Measurements from ENCODE around the gene OLFML1.

GRCh38 chr11:7532405-7533145, 47.3 kb downstream of the OLFML1 start:
- TF ChIP-seq, protein P1, sequence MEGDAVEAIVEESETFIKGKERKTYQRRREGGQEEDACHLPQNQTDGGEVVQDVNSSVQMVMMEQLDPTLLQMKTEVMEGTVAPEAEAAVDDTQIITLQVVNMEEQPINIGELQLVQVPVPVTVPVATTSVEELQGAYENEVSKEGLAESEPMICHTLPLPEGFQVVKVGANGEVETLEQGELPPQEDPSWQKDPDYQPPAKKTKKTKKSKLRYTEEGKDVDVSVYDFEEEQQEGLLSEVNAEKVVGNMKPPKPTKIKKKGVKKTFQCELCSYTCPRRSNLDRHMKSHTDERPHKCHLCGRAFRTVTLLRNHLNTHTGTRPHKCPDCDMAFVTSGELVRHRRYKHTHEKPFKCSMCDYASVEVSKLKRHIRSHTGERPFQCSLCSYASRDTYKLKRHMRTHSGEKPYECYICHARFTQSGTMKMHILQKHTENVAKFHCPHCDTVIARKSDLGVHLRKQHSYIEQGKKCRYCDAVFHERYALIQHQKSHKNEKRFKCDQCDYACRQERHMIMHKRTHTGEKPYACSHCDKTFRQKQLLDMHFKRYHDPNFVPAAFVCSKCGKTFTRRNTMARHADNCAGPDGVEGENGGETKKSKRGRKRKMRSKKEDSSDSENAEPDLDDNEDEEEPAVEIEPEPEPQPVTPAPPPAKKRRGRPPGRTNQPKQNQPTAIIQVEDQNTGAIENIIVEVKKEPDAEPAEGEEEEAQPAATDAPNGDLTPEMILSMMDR (IDR thresholded peaks at IDR 0.05; ENCODE audit: insufficient read depth, low read length, poor library complexity, severe bottlenecking) = no peak
- no peak for TF ChIP-seq EZH2phosphoT487 (conservative IDR thresholded peaks at IDR 0.05; ENCODE audit: low read length)
